HG03159 (cell line): ENCODE measurements around the gene C17orf113.
"Not testable (repeated sequence)": the region's sequence is repeated elsewhere in the genome, so short reads cannot be mapped to it uniquely, and the experiment has no call there.

ENCODE experiments used
- ATAC-seq: cut with Tn5 transposase; IDR thresholded peaks from one replicate; pipeline ENCODE4 v1.9.1; 2021; ENCODE audit warnings: mild to moderate bottlenecking, moderate library complexity; ENCODE audit not compliant: unreplicated experiment

Gene C17orf113

GRCh38 chr17:42042598-42043319, 7.6 kb downstream of the C17orf113 start:
- ATAC-seq: no peak

DNA sequence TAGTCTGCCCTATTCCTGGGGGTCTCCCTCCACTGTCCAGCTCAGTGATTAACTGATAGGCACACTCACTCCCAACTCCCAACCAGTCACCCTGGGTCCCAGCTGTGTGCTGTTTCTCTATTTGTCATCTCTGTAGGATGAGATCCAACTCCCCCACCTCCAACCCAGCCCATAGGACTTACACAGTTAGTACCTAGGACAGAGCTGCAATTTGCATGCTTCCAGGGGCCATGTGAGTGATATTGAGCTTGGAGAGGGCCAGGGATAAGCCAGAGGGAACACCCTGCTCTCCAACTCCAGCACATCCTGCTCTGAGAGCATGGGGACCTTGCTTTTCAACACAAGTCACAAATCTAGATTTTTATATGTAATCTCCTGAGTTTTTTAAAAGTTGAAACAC, 8.8 kb downstream of the C17orf113 start:
- ATAC-seq: no peak

DNA sequence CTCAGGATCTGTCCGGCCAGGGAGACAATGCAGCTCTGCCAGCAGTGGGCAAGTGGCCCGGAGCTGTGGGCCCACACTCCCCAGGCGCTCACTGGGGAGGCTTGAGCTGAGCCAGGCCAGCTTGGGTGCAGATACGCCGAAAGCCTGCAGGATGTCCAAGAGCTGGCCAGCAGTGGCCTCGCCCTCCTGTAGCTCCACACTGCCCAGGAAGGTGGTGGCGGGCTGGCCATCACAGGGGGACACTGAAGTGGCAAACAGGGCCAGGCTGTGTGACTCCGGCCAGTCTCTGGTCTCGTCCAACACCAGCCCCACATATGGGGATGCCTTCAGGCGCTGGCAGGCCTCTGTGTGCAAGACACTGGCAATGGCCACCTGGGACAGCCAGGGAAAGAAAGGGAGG, 9.6 kb downstream of the C17orf113 start:
- no peak for ATAC-seq

GRCh38 chr17:42039794-42040763, 10.3 kb downstream of the C17orf113 start:
- ATAC-seq: no peak

DNA sequence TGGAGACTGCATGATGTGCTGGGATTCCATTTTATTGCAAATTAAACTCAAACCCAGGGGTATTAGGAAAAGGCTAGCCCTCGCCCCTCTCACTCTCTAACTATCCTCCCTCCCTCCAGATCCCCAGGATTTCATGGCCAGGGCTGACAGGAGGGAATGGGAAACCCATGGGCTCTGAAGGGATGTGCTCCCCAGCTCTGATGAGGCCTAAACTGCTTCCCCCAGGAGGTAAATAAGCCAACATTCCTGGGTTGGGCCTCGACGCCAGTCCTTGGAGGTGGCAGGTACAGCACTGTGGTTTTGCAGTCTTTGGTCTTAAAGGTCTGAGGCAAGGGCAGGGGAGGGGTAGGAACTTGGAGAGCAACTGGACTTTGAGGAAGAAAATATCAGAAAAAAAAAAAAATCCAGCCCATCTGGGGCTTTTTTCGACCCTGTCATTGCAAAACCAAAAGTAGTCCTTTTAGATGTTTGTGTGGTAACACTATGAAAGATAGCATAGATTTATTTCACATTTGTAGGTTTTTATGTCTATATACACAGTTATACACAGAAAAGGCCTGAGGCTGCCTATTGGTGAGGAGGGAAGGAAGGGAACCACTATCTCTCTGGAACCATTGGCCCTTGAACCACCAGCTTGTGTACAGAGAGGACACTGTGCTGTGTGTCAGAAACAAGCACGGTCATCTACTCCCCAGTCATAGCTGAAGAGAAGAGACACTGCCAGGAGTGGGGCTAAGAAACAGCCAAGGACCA, 12.0 kb downstream of the C17orf113 start:
- ATAC-seq: no peak

- no peak for ATAC-seq
Observed at GRCh38 chr17:42034059-42034458, 16.3 kb downstream of the C17orf113 start.

- no peak for ATAC-seq
Observed at GRCh38 chr17:42031584-42031983, 18.8 kb downstream of the C17orf113 start.

DNA sequence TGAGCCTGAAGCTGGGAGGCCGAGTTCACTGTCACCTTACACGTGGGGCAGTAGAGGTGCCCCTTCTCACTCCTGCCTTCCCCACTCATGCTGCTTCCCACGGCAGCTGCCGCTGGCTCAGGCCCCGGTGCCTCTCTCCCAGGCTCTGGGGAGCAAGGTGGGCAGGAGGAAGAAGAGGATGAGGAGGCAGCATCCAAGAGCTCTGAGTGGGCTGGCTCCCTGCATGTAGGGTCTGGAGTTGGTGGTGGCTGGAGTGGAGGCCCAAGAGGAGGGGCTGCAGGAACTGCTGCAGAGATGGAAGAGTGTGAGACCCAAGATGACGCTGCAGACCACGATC, 21.6 kb downstream of the C17orf113 start:
- no peak for ATAC-seq

GRCh38 chr17:42027961-42028790, 22.2 kb downstream of the C17orf113 start:
- ATAC-seq: no peak

- ATAC-seq: no peak
Observed at GRCh38 chr17:42027590-42027889, 22.9 kb downstream of the C17orf113 start.

GRCh38 chr17:42026857-42027589, 23.4 kb downstream of the C17orf113 start:
- ATAC-seq: no peak

DNA sequence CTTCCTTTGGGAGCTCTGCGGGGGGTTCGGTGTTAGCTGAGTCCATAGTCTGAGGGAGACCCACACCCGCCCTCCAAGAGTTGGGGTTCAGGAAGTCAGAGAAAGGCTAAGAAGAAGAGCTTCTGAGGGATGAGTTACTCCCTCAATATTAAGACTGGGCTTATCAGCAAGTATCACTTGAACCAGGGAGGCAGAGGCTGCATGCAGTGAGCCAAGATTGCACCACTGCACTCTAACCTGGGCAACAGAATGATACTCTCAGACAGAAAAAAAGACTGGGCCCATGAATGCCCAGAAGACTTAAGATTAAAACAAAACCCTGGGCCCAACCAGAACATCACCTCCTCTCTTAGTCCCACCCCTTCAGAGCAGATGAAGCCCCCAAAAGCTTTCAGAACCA, 24.5 kb downstream of the C17orf113 start:
- ATAC-seq: no peak

DNA sequence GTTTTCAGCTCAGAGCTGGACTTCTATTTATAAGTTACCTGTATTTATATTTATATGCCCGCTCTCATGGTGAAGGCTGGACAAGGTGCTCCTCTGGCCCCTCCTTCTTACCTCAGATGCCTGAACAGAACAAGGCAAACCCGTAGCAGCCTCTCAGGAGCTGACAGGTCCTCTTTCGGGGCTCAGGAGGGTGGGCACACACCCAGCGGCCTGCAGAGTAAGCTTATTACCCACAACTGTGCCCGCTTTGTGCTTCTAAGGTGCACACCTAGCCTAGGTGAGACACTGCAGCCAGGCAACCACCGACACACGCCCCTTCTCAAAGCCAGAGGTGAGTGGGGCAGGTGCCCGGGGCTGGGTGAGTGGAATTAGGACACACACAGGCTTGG, 25.2 kb downstream of the C17orf113 start:
- no peak for ATAC-seq

GRCh38 chr17:42023524-42024349, 26.7 kb downstream of the C17orf113 start:
- ATAC-seq: no peak

DNA sequence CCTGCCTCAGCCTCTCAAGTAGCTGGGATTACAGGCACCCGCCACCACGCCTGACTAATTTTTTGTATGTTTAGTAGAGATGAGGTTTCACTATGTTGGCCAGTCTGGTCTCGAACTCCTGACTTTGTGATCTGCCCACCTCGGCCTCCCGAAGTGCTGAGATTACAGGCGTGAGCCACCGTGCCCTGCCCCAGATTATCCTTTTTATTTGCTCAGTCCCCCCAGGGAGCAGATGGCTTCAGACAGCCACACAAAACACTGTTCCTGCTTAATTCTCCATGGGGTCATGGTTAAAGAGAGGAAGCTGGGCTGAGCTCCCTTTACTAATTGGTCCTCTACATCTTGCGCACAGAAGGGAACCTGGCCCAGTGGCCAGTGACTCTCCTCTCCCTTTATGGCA, 29.6 kb downstream of the C17orf113 start:
- ATAC-seq: not testable (repeated sequence)

GRCh38 chr17:42019509-42020404, 30.6 kb downstream of the C17orf113 start, which contains the start of gene NKIRAS2:
Gene NKIRAS2, plus strand, starts transcription at chr17:42020090. Its CDS starts 1,488 bp downstream, at chr17:42021578.
- peak; percentile 58 for ATAC-seq

- no peak for ATAC-seq
Observed at GRCh38 chr17:42018988-42019387, 31.4 kb downstream of the C17orf113 start.

GRCh38 chr17:42018339-42018738, 32.1 kb downstream of the C17orf113 start:
- no peak for ATAC-seq
